Activated CD8-positive, alpha-beta T cell treated with anti-CD3 and anti-CD28 coated beads for 36 hours (primary cell): ENCODE results near the gene GRM4. TPM values are rescaled to one million over a fixed set of nuclear protein-coding genes. Genes with fewer than 3 reads are reported as not detected.

Source experiments
- ATAC-seq: fragments of 200-7000 bp; cut with Tn5 transposase; one replicate; pipeline ENCODE4 v1.10.0; 2021; ENCODE audit warnings: mild to moderate bottlenecking, moderate library complexity
- CTCF ChIA-PET: fragments of 350-600 bp; sonication (Branson Sonifier 250); formaldehyde crosslinking; loops from one replicate; lab custom pipeline; 2021; ENCODE audit warnings: antibody characterized with exemption; lab: Charles Lee
- POLR2A ChIA-PET: fragments of 350-600 bp; sonication (Branson Sonifier 250); formaldehyde crosslinking; loops from one replicate; lab custom pipeline; 2021; ENCODE audit warnings: antibody characterized with exemption; lab: Charles Lee
- DNase-seq: peaks from one replicate; pipeline ENCODE4 v3.0.0-alpha.2; 2020
- H3K27ac Mint-ChIP-seq: one replicate; pipeline ENCODE4 v1.8.0; 2021; ENCODE audit warnings: mild to moderate bottlenecking, mixed read lengths
- H3K27me3 Mint-ChIP-seq: one replicate; pipeline ENCODE4 v1.8.0; 2021; ENCODE audit warnings: mixed read lengths
- H3K36me3 Mint-ChIP-seq: one replicate; pipeline ENCODE4 v1.8.0; 2021; ENCODE audit warnings: low read depth, mixed read lengths
- H3K4me1 Mint-ChIP-seq: one replicate; pipeline ENCODE4 v1.8.0; 2021; ENCODE audit warnings: low read depth, mixed read lengths
- H3K4me3 Mint-ChIP-seq: one replicate; pipeline ENCODE4 v1.8.0; 2021; ENCODE audit warnings: mild to moderate bottlenecking, moderate library complexity, mixed read lengths
- H3K9me3 Mint-ChIP-seq: one replicate; pipeline ENCODE4 v1.8.0; 2021; ENCODE audit warnings: mixed read lengths
- CTCF ChIP-seq: fragments of 200-600 bp; IDR thresholded peaks from one replicate; pipeline ENCODE4 v1.8.0; 2022; ENCODE audit warnings: antibody characterized with exemption, mild to moderate bottlenecking
- intact Hi-C: fragments of 100-400 bp; cut with micrococcal nuclease; formaldehyde crosslinking; loops from one replicate; pipeline ENCODE4 v1.10.0; 2022
- total RNA-seq, 2 experiments: library from RNA; stranded (reverse); gene quantifications; one replicate each; pipeline ENCODE4 v1.2.3, GENCODE V29; 2021

GRM4 gene
- total RNA-seq, 2 experiments from 2014 or later, result 0.11 to 0.14 TPM

- H3K36me3 Mint-ChIP-seq, result no peaks in the 10 kb centered on the region
- no peak overlapping the region for H3K27ac Mint-ChIP-seq
- intact Hi-C loops, result loop anchor here (10.0 kb wide), 1 partner anchor 166 kb away; no protein-coding TSS in a partner anchor
- CTCF ChIA-PET, result no interaction called here
- POLR2A ChIA-PET, result no interaction called here
- H3K9me3 Mint-ChIP-seq, result no peaks in the 10 kb centered on the region
- TF ChIP-seq CTCF, result no peak
- no peak overlapping the region for H3K4me3 Mint-ChIP-seq
- H3K4me1 Mint-ChIP-seq, result no peaks in the 10 kb centered on the region
- no peaks in the 10 kb centered on the region for H3K27me3 Mint-ChIP-seq
- no peak for DNase-seq
- no peak for ATAC-seq
These were observed 124.9 kb downstream of the GRM4 start for GRCh38 chr6:34020807-34021553.

GRCh38 chr6:34020278-34020677 lies 125.6 kb downstream of the GRM4 start:
- ChIA-PET CTCF (no interaction called here), POLR2A (no interaction called here)
- H3K27ac Mint-ChIP-seq, result no peak overlapping the region
- no peaks in the 10 kb centered on the region for H3K36me3 Mint-ChIP-seq
- intact Hi-C loops, result loop anchor here (10.0 kb wide), 1 partner anchor 165 kb away; no protein-coding TSS in a partner anchor
- H3K9me3 Mint-ChIP-seq, result no peaks in the 10 kb centered on the region
- DNase-seq (no peak), ATAC-seq (no peak)
- H3K4me3 Mint-ChIP-seq, result no peak overlapping the region
- TF ChIP-seq CTCF, result no peak
- no peaks in the 10 kb centered on the region for H3K4me1 Mint-ChIP-seq
- no peaks in the 10 kb centered on the region for H3K27me3 Mint-ChIP-seq

- Mint-ChIP-seq H3K27ac (no peak overlapping the region), H3K27me3 (no peaks in the 10 kb centered on the region), H3K9me3 (no peaks in the 10 kb centered on the region), H3K36me3 (no peaks in the 10 kb centered on the region), H3K4me1 (no peaks in the 10 kb centered on the region), H3K4me3 (no peak overlapping the region)
- DNase-seq (no peak), ATAC-seq (no peak)
- POLR2A ChIA-PET, result no interaction called here
- TF ChIP-seq CTCF, result no peak
- CTCF ChIA-PET, result interaction anchor here (4.6 kb wide), 1 partner anchor 8 kb away, joined by 17 read pairs; no protein-coding TSS in a partner anchor
- intact Hi-C loops, result no loop called here
These were observed 126.8 kb downstream of the GRM4 start for GRCh38 chr6:34018961-34019606.

- no peaks in the 10 kb centered on the region for H3K36me3 Mint-ChIP-seq
- H3K9me3 Mint-ChIP-seq, result no peaks in the 10 kb centered on the region
- H3K4me1 Mint-ChIP-seq, result no peaks in the 10 kb centered on the region
- H3K4me3 Mint-ChIP-seq, result no peak overlapping the region
- no peak overlapping the region for H3K27ac Mint-ChIP-seq
- H3K27me3 Mint-ChIP-seq, result no peaks in the 10 kb centered on the region
- ATAC-seq (no peak), DNase-seq (no peak)
- POLR2A ChIA-PET, result no interaction called here
- intact Hi-C loops, result no loop called here
- CTCF ChIA-PET, result interaction anchor here (1.0 to 4.6 kb wide), 2 partner anchors 9 to 274 kb away, joined by 3 to 17 read pairs; no protein-coding TSS in a partner anchor
- no peak for TF ChIP-seq CTCF
These were observed 127.9 kb downstream of the GRM4 start for GRCh38 chr6:34018026-34018425.
